ENCODE measurements around the gene PPP4R3B.
A peak's percentile ranks its signal among the peaks of the same experiment; 100 is the strongest.

The PPP4R3B gene

DNA sequence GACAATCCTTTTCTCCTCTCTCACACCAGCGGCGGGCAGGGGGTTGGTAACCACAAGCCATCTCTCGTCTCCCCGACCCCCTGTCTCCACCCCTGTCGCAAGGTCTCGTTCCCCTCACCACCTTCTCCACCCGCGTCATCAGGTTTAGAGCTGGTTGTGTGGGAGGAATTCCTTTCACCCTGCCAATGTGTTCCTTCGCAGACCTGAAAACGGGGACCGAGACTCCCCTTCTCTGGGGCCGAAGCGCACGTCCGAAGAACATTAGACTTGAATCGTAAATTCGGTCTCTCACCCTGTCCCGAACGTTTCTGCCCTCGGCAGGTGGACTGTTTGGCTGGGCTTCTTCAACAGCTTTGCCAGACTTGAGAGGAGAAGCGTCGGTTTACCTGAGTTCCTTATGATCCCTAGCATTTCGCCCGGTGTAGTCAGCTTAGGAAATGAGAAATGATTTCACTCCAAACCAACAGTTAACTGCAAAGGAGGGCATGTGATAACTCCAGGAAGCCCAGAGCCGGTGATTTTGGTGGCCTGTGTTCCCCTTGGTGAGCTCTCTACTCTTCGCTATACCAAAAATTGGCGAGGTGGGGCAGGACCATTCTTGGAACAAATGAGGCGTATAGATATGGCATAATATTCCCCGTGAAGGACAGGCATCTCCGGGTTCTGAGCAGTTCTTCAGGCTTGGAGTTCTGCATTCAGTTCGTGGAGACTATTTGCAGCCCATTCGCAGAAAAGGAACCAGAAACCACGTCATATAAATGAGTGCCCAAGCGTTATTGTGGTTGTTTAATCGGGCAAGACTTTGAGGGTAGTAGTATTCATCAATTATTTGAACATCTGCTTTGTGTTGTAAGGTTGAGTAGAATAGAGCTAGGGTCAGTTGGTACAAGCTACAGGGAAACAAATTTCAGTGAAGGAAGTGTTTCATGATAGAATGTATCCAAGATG lies 97.2 kb downstream of the PPP4R3B start:
- no peaks in the 10 kb centered on the region for H4K20me1 ChIP-seq
- H3K27me3 ChIP-seq = no peaks in the 10 kb centered on the region
- no peak for TF ChIP-seq Cebpa-rat (IDR thresholded peaks at IDR 0.05)
- H3K27ac ChIP-seq = no peak overlapping the region
- H3K4me1 ChIP-seq = peaks cover 19% of the 10 kb centered on the region
- H3K9me3 ChIP-seq = no peaks in the 10 kb centered on the region
- peaks cover 25% of the 10 kb centered on the region for H3K36me3 ChIP-seq
- peak overlapping the region; percentile 85 for H3K4me3 ChIP-seq
- H3K4me2 ChIP-seq = peak overlapping the region; percentile 93
- peak overlapping the region; percentile 71 for H3K9ac ChIP-seq

DNA sequence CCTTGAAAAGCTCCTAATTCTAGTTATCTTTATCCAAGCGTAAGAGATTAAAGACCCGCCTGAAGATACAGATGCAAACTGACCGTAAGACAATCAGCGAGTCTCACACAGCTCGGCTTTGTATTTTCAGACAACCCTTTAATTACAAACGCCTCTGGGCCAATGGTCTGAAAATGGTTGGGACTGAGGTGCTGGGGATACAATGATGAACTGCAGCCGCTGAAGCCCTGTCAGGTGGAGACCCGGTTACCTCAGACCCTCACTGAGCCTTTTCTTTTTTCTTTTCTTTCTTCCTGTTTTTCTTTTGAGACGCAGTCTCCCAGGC lies 98.6 kb downstream of the PPP4R3B start:
- H3K4me2 ChIP-seq = peak overlapping the region; percentile 93
- TF ChIP-seq Cebpa-rat (IDR thresholded peaks at IDR 0.05) = no peak
- H3K4me3 ChIP-seq = peak overlapping the region; percentile 85
- peaks cover 11% of the 10 kb centered on the region; the same call in 1 of the 2 replicates for H3K36me3 ChIP-seq
- H3K9ac ChIP-seq = peak overlapping the region; percentile 71
- peak overlapping the region; percentile 35; the same call in 1 of the 2 replicates for H3K27ac ChIP-seq
- H3K27me3 ChIP-seq = no peaks in the 10 kb centered on the region
- H3K9me3 ChIP-seq = no peaks in the 10 kb centered on the region
- peaks cover 19% of the 10 kb centered on the region for H3K4me1 ChIP-seq
- H4K20me1 ChIP-seq = no peaks in the 10 kb centered on the region

- Histone ChIP-seq H4K20me1 (no peaks in the 10 kb centered on the region), H3K4me1 (no peaks in the 10 kb centered on the region)
These were observed 105.8 kb downstream of the PPP4R3B start for GRCh38 chr2:55511508-55512124.

DNA sequence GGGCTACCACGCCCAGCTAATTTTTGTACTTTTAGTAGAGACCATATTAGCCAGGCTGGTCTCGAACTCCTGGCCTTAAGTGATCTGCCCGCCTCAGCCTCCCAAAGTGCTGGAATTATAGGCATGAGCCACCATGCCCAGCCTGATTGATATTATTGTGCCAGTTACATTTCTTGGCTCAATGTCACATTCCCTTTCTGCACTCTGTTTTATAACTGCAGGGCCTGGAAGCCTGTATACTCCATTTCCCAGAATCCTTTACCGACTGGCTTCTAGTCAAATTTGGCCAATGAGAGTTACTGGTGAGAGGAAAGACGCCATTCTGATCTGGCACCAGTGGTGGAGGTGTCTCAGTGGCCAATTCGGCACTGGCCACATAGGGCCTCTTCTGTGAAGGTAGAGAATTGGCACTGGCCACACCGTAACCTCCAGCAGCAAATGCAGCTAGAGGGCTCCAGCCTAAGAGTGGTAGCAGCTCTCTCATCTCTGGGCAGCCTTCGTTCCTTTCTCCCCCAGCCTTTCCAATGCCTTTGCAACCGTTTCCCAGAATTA lies 114.8 kb downstream of the PPP4R3B start:
- no peak for TF ChIP-seq Cebpa-rat (IDR thresholded peaks at IDR 0.05)
- Histone ChIP-seq H3K4me2 (no peak overlapping the region), H3K9me3 (no peaks in the 10 kb centered on the region), H3K9ac (no peak overlapping the region), H4K20me1 (no peaks in the 10 kb centered on the region), H3K4me3 (no peak overlapping the region), H3K27me3 (no peaks in the 10 kb centered on the region), H3K27ac (no peak overlapping the region), H3K4me1 (no peaks in the 10 kb centered on the region), H3K36me3 (no peaks in the 10 kb centered on the region)

More at GRCh38 chr2:55511508-55512124, 105.8 kb downstream of the PPP4R3B start:
- no peak overlapping the region for H3K27ac ChIP-seq
- H3K9me3 ChIP-seq = no peaks in the 10 kb centered on the region
- no peak overlapping the region for H3K9ac ChIP-seq
- no peak overlapping the region for H3K4me2 ChIP-seq
- H3K36me3 ChIP-seq = no peaks in the 10 kb centered on the region
- TF ChIP-seq Cebpa-rat (IDR thresholded peaks at IDR 0.05) = no peak
- no peaks in the 10 kb centered on the region for H3K27me3 ChIP-seq
- no peak overlapping the region for H3K4me3 ChIP-seq

- Histone ChIP-seq H3K9me3 (no peaks in the 10 kb centered on the region), H3K4me2 (no peak overlapping the region), H3K27me3 (no peaks in the 10 kb centered on the region), H3K9ac (no peak overlapping the region), H3K36me3 (no peaks in the 10 kb centered on the region), H4K20me1 (no peaks in the 10 kb centered on the region), H3K4me1 (no peaks in the 10 kb centered on the region), H3K4me3 (no peak overlapping the region), H3K27ac (no peak overlapping the region)
- no peak for TF ChIP-seq Cebpa-rat (IDR thresholded peaks at IDR 0.05)
These were observed 117.4 kb downstream of the PPP4R3B start for GRCh38 chr2:55500025-55500424.

DNA sequence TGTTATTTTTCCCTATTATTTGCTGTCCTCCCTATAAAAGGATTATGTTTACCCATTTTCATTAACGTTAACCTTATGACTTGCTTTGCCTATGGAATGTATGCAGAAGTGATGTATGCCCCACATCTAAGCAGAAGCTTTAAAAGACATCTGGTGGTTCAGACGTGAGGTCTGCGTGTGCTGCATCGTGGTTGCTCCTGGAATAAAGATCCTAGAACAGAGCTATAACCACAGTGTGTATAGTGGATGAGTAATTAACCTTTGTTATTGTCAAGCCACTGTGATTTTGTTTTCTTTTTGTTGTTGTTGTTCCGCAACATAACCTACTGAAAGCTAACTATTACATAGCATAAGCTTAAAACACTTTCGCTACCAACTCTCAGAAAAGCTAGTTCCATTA lies 118.8 kb downstream of the PPP4R3B start:
- Histone ChIP-seq H3K27ac (no peak overlapping the region), H3K4me2 (no peak overlapping the region), H3K9me3 (no peaks in the 10 kb centered on the region), H4K20me1 (no peaks in the 10 kb centered on the region), H3K36me3 (no peaks in the 10 kb centered on the region), H3K27me3 (no peaks in the 10 kb centered on the region), H3K9ac (no peak overlapping the region), H3K4me1 (no peaks in the 10 kb centered on the region), H3K4me3 (no peak overlapping the region)
- TF ChIP-seq Cebpa-rat (IDR thresholded peaks at IDR 0.05) = no peak

Measured in BLaER1 (cell line).